ENCODE results near the gene THADA.
A peak's percentile ranks its signal among the peaks of the same experiment; 100 is the strongest.
"Not testable (repeated sequence)": the region's sequence is repeated elsewhere in the genome, so short reads cannot be mapped to it uniquely, and the experiment has no call there.

THADA gene

GRCh38 chr2:43189861-43190260 lies 406.0 kb downstream of the THADA start:
- WGBS, 2 experiments (ENCODE audit: insufficient coverage in 2 of 2) = 94% methylated on average over 5 of the region's 7 CpGs
- not testable (repeated sequence) for H3K4me3 ChIP-seq (ENCODE audit: extremely low read depth, insufficient read depth, low read length, poor library complexity, severe bottlenecking); H3K36me3 ChIP-seq (ENCODE audit: control insufficient read depth, insufficient read depth, low read length); H3K9me3 ChIP-seq (ENCODE audit: control insufficient read depth, low read length); H3K27ac ChIP-seq (ENCODE audit: low read depth, low read length, severe bottlenecking)
- peaks cover 11% of the 10 kb centered on the region for H3K4me1 ChIP-seq (ENCODE audit: control insufficient read depth, insufficient read depth, low read length, poor library complexity, severe bottlenecking)

- Histone ChIP-seq H3K9me3 (ENCODE audit: control insufficient read depth, low read length) (no peaks in the 10 kb centered on the region), H3K4me1 (ENCODE audit: control insufficient read depth, insufficient read depth, low read length, poor library complexity, severe bottlenecking) (peaks cover 18% of the 10 kb centered on the region), H3K27ac (ENCODE audit: low read depth, low read length, severe bottlenecking) (no peak overlapping the region), H3K36me3 (ENCODE audit: control insufficient read depth, insufficient read depth, low read length) (no peaks in the 10 kb centered on the region), H3K4me3 (ENCODE audit: extremely low read depth, insufficient read depth, low read length, poor library complexity, severe bottlenecking) (no peak overlapping the region)
- 91 to 94% methylated on average over 15 to 16 of the region's 16 CpGs for WGBS, 2 experiments (ENCODE audit: insufficient coverage in 2 of 2)
These were observed 407.1 kb downstream of the THADA start for GRCh38 chr2:43188561-43189386.

GRCh38 chr2:43186679-43187374 lies 409.0 kb downstream of the THADA start:
- Histone ChIP-seq H3K4me1 (ENCODE audit: control insufficient read depth, insufficient read depth, low read length, poor library complexity, severe bottlenecking) (peaks cover 19% of the 10 kb centered on the region), H3K36me3 (ENCODE audit: control insufficient read depth, insufficient read depth, low read length) (no peaks in the 10 kb centered on the region), H3K9me3 (ENCODE audit: control insufficient read depth, low read length) (no peaks in the 10 kb centered on the region), H3K4me3 (ENCODE audit: extremely low read depth, insufficient read depth, low read length, poor library complexity, severe bottlenecking) (no peak overlapping the region), H3K27ac (ENCODE audit: low read depth, low read length, severe bottlenecking) (peak overlapping the region; percentile 41)
- 46 to 51% methylated on average over 6 to 10 of the region's 12 CpGs for WGBS, 2 experiments (ENCODE audit: insufficient coverage in 2 of 2)

- Histone ChIP-seq H3K9me3 (ENCODE audit: control insufficient read depth, low read length) (no peaks in the 10 kb centered on the region), H3K4me3 (ENCODE audit: extremely low read depth, insufficient read depth, low read length, poor library complexity, severe bottlenecking) (no peak overlapping the region), H3K36me3 (ENCODE audit: control insufficient read depth, insufficient read depth, low read length) (no peaks in the 10 kb centered on the region), H3K27ac (ENCODE audit: low read depth, low read length, severe bottlenecking) (peak overlapping the region; percentile 41), H3K4me1 (ENCODE audit: control insufficient read depth, insufficient read depth, low read length, poor library complexity, severe bottlenecking) (peaks cover 14% of the 10 kb centered on the region)
- WGBS, 2 experiments (ENCODE audit: insufficient coverage in 2 of 2) = 95 to 98% methylated on average over 5 to 6 of the region's 6 CpGs
These were observed 409.5 kb downstream of the THADA start for GRCh38 chr2:43186321-43186678.

- Histone ChIP-seq H3K9me3 (ENCODE audit: control insufficient read depth, low read length) (no peaks in the 10 kb centered on the region), H3K4me3 (ENCODE audit: extremely low read depth, insufficient read depth, low read length, poor library complexity, severe bottlenecking) (no peak overlapping the region), H3K27ac (ENCODE audit: low read depth, low read length, severe bottlenecking) (no peak overlapping the region), H3K4me1 (ENCODE audit: control insufficient read depth, insufficient read depth, low read length, poor library complexity, severe bottlenecking) (peaks cover 18% of the 10 kb centered on the region), H3K36me3 (ENCODE audit: control insufficient read depth, insufficient read depth, low read length) (no peaks in the 10 kb centered on the region)
- WGBS, 2 experiments (ENCODE audit: insufficient coverage in 2 of 2) = 72 to 82% methylated on average over 4 of the region's 4 CpGs
These were observed 410.7 kb downstream of the THADA start for GRCh38 chr2:43185146-43185545.

GRCh38 chr2:43184339-43184895 lies 411.4 kb downstream of the THADA start:
- Histone ChIP-seq H3K9me3 (ENCODE audit: control insufficient read depth, low read length) (no peaks in the 10 kb centered on the region), H3K4me3 (ENCODE audit: extremely low read depth, insufficient read depth, low read length, poor library complexity, severe bottlenecking) (no peak overlapping the region), H3K36me3 (ENCODE audit: control insufficient read depth, insufficient read depth, low read length) (no peaks in the 10 kb centered on the region), H3K4me1 (ENCODE audit: control insufficient read depth, insufficient read depth, low read length, poor library complexity, severe bottlenecking) (peaks cover 22% of the 10 kb centered on the region), H3K27ac (ENCODE audit: low read depth, low read length, severe bottlenecking) (no peak overlapping the region)
- 75 to 77% methylated on average over 10 to 11 of the region's 12 CpGs for WGBS, 2 experiments (ENCODE audit: insufficient coverage in 2 of 2)

GRCh38 chr2:43183743-43184142 lies 412.1 kb downstream of the THADA start:
- H3K9me3 ChIP-seq (ENCODE audit: control insufficient read depth, low read length) = no peaks in the 10 kb centered on the region
- no peak overlapping the region for H3K27ac ChIP-seq (ENCODE audit: low read depth, low read length, severe bottlenecking)
- H3K36me3 ChIP-seq (ENCODE audit: control insufficient read depth, insufficient read depth, low read length) = no peaks in the 10 kb centered on the region
- no peak overlapping the region for H3K4me3 ChIP-seq (ENCODE audit: extremely low read depth, insufficient read depth, low read length, poor library complexity, severe bottlenecking)
- peaks cover 27% of the 10 kb centered on the region for H3K4me1 ChIP-seq (ENCODE audit: control insufficient read depth, insufficient read depth, low read length, poor library complexity, severe bottlenecking)
- 46 to 70% methylated on average over 2 to 4 of the region's 5 CpGs for WGBS, 2 experiments (ENCODE audit: insufficient coverage in 2 of 2)

GRCh38 chr2:43180897-43181296 lies 414.9 kb downstream of the THADA start:
- H3K27ac ChIP-seq (ENCODE audit: low read depth, low read length, severe bottlenecking) = no peak overlapping the region
- peaks cover 34% of the 10 kb centered on the region for H3K4me1 ChIP-seq (ENCODE audit: control insufficient read depth, insufficient read depth, low read length, poor library complexity, severe bottlenecking)
- 87 to 100% methylated on average over 2 of the region's 8 CpGs for WGBS, 2 experiments (ENCODE audit: insufficient coverage in 2 of 2)
- no peaks in the 10 kb centered on the region for H3K9me3 ChIP-seq (ENCODE audit: control insufficient read depth, low read length)
- H3K4me3 ChIP-seq (ENCODE audit: extremely low read depth, insufficient read depth, low read length, poor library complexity, severe bottlenecking) = no peak overlapping the region
- no peaks in the 10 kb centered on the region for H3K36me3 ChIP-seq (ENCODE audit: control insufficient read depth, insufficient read depth, low read length)
